ENCODE measurements around the gene HEG1.
A peak's percentile ranks its signal among the peaks of the same experiment; 100 is the strongest.

The HEG1 gene

GRCh38 chr3:125039131-125040100 lies 16.4 kb downstream of the HEG1 start:
- DNase-seq (ENCODE audit: low read depth), result no peak
- H3K4me3 ChIP-seq (ENCODE audit: low read length), result no peak overlapping the region
- no peak for TF ChIP-seq CTCF (conservative IDR thresholded peaks at IDR 0.05; ENCODE audit: low read depth, low read length)

DNA sequence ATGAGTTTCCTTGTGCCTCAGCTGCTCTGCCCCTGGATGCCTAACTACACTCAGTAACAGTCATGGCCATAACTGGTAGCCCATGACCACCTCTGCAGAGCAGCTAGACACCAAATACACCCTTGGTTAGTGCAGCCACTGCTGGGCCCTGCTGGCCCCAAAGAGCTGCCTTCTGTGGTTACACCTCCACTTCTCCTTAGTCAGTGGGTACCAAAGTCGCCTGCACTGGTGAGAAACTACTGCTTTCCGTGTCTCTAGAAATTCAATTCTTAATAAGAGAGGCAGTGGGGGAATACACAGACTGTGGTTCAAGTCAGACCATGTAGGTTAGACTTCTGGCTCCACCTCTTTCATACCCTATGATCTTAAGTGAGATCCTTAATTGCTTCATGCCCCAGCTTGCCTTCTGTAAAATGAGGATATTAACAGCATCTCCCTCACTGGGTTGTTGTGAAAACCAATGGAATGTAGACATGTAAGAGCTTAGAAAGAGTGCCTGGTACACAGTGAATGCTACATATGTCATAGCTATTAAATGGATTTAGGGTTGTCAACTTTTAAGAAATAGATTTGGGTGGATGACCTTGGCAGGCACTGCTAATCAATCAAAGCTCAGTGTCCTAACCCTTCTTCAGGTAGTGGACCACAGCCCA lies 18.2 kb downstream of the HEG1 start:
- peak; percentile 63 for DNase-seq (ENCODE audit: low read depth)
- H3K4me3 ChIP-seq (ENCODE audit: low read length), result no peak overlapping the region
- no peak for TF ChIP-seq CTCF (conservative IDR thresholded peaks at IDR 0.05; ENCODE audit: low read depth, low read length)

DNA sequence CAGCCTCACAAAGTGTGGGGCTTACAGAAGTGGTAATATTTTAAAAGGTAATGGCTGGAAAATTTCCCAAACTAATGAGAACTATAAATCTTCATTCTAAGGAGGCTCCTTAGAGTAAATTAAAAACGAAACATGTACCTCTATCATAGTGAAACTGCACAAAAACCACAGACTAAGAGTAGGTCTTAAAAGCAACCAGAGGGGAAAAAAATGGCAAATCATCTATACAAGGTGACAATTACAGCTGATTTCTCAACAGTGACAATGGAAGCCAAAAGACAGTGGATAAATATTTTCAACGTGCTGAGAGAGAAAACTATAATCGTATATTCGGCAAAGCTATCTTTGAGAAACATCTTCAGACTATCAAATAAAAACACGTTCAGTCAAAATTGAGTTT lies 20.6 kb downstream of the HEG1 start:
- no peak for DNase-seq (ENCODE audit: low read depth)
- no peak for TF ChIP-seq CTCF (conservative IDR thresholded peaks at IDR 0.05; ENCODE audit: low read depth, low read length)
- no peak overlapping the region for H3K4me3 ChIP-seq (ENCODE audit: low read length)

DNA sequence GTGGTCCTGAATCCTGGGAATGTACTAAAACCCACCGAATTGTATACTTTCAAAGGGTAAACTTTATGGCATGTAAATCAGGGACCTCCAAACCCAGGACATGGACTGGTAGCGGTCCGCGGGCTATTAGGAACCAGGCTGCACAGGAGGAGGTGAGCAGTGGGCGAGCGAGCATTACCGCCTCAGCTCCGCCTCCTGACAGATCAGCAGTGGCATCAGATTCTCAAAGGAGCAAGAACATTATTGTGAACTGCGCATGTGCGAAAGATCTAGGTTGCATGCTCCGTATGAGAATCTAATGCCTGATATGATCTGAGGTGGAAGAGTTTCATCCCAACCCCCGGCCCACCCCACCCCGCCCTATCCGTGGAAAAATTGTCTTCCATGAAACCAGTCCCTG lies 22.2 kb downstream of the HEG1 start:
- DNase-seq (ENCODE audit: low read depth), result no peak
- no peak overlapping the region for H3K4me3 ChIP-seq (ENCODE audit: low read length)
- TF ChIP-seq CTCF (conservative IDR thresholded peaks at IDR 0.05; ENCODE audit: low read depth, low read length), result no peak

DNA sequence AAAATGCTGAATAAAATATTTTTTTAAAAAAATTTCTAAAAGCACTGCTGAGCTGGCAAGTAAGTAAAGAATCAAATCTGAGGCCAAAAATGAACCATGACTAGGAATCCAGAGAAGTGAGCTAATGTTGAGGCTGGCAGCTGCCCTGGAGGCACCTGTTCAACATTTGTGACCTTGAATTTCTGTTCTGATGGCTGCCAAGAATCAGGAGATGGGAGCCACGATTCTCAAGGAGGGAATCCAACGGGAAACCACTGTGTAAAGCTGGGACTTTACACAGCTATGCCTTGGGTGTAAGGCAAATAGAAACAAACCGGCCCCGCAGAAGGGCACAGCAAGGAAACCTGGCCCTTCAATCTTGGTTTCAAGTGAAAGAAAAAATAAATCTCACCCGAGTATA lies 22.7 kb downstream of the HEG1 start:
- no peak overlapping the region for H3K4me3 ChIP-seq (ENCODE audit: low read length)
- no peak for DNase-seq (ENCODE audit: low read depth)
- TF ChIP-seq CTCF (conservative IDR thresholded peaks at IDR 0.05; ENCODE audit: low read depth, low read length), result no peak

DNA sequence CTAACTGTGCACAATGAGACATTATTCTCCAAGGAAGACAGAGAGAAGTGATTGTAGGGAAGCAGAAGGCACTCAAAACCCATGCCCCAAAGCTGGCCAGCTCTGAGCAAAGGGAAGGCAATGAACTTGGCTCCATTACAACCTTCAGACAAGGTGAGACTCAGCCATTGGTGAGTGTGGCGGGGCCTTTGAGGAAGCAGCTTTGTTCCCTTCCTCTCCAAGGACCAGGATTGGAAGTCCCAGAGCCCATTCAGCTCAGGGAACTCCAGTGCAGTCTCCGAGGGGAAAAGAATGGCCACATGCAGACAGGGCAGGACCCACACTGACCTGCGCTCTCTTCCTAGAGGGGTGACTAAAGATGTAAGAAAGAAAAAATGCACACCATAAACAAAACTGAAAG lies 23.1 kb downstream of the HEG1 start:
- H3K4me3 ChIP-seq (ENCODE audit: low read length), result no peak overlapping the region
- no peak for DNase-seq (ENCODE audit: low read depth)
- TF ChIP-seq CTCF (conservative IDR thresholded peaks at IDR 0.05; ENCODE audit: low read depth, low read length), result no peak

Data from retinal pigment epithelial cell (primary cell).